ENCODE measurements around the gene CD44. TPM values are rescaled to one million over a fixed set of nuclear protein-coding genes. Genes with fewer than 3 reads are reported as not detected.

Gene CD44
- total and polyA plus RNA-seq, 4 donors, result 4.1 to 26.9 (median 14.6) TPM

- WGBS, result 81% methylated on average over 5 of the region's 5 CpGs
Measured at GRCh38 chr11:35272391-35272902, 133.5 kb downstream of the CD44 start.

More at GRCh38 chr11:35272391-35272902, 133.5 kb downstream of the CD44 start:
- no peaks in the 10 kb centered on the region for H3K27me3 ChIP-seq (ENCODE audit: control insufficient read depth in 4 of 4, insufficient read depth in 4 of 4, low read length in 3 of 4)
- no peak overlapping the region for H3K4me3 ChIP-seq (ENCODE audit: low read depth in 1 of 3, low read length in 3 of 3)
- H3K9ac ChIP-seq (ENCODE audit: low read depth in 1 of 2, low read length in 2 of 2), result no peak overlapping the region
- H3K4me1 ChIP-seq (ENCODE audit: control insufficient read depth in 4 of 4, insufficient read depth in 4 of 4, low read length in 3 of 4), result peaks cover 3 to 12% (median 8%) of the 10 kb centered on the region in 4 donors
- H3K9me3 ChIP-seq (ENCODE audit: control insufficient read depth in 4 of 4, low read length in 3 of 4), result no peaks in the 10 kb centered on the region
- H3K27ac ChIP-seq (ENCODE audit: low read depth in 1 of 2, low read length in 2 of 2), result no peak overlapping the region
- DNase-seq (ENCODE audit: low spot score), result no peak
- no peak for TF ChIP-seq TAF1 (conservative IDR thresholded peaks at IDR 0.05)
- TF ChIP-seq MAX (IDR thresholded peaks at IDR 0.05), result no peak
- no peak for TF ChIP-seq JUND (IDR thresholded peaks at IDR 0.05)
- no peak for TF ChIP-seq RAD21 (IDR thresholded peaks at IDR 0.05)
- TF ChIP-seq HNF4G (IDR thresholded peaks at IDR 0.05), result no peak
- TF ChIP-seq CTCF (IDR thresholded peaks at IDR 0.05; ENCODE audit: low read depth, low read length, missing input control), result no peak
- TF ChIP-seq EGR1 (IDR thresholded peaks at IDR 0.05; ENCODE audit: low read depth in 2 of 2), result no peak
- TF ChIP-seq GABPA (IDR thresholded peaks at IDR 0.05 in 1 of 2, conservative IDR thresholded peaks at IDR 0.05 in 1 of 2), result no peak
- TF ChIP-seq FOXA1 (IDR thresholded peaks at IDR 0.05), result no peak
- no peak for TF ChIP-seq YY1 (IDR thresholded peaks at IDR 0.05)
- no peak for TF ChIP-seq HNF4A (conservative IDR thresholded peaks at IDR 0.05)
- no peak for TF ChIP-seq SP1 (IDR thresholded peaks at IDR 0.05)
- TF ChIP-seq NR2F2 (IDR thresholded peaks at IDR 0.05), result no peak
- no peak for TF ChIP-seq FOXA2 (IDR thresholded peaks at IDR 0.05)
- TF ChIP-seq RXRA (IDR thresholded peaks at IDR 0.05), result no peak
- no peak for TF ChIP-seq ATF3 (IDR thresholded peaks at IDR 0.05)
- no peak for TF ChIP-seq REST (IDR thresholded peaks at IDR 0.05)
- H3K36me3 ChIP-seq (ENCODE audit: control insufficient read depth in 4 of 4, insufficient read depth in 3 of 4, low read depth in 1 of 4, low read length in 3 of 4), result peaks cover 0 to 2% (median 0%) of the 10 kb centered on the region in 4 donors
